ENCODE measurements around the gene CAPZA3.
"Not testable (repeated sequence)": the region's sequence is repeated elsewhere in the genome, so short reads cannot be mapped to it uniquely, and the experiment has no call there.

The CAPZA3 gene

GRCh38 chr12:18753481-18754123, 15.7 kb downstream of the CAPZA3 start:
- no peak for DNase-seq (ENCODE audit: low spot score)

- DNase-seq (ENCODE audit: low spot score) = no peak
These were observed 16.3 kb downstream of the CAPZA3 start for GRCh38 chr12:18754124-18754707.

GRCh38 chr12:18755341-18755740, 17.4 kb downstream of the CAPZA3 start:
- DNase-seq (ENCODE audit: low spot score) = no peak

GRCh38 chr12:18766479-18766878, 28.6 kb downstream of the CAPZA3 start:
- DNase-seq (ENCODE audit: low spot score) = not testable (repeated sequence)

- no peak for DNase-seq (ENCODE audit: low spot score)
These were observed 44.9 kb downstream of the CAPZA3 start for GRCh38 chr12:18782827-18783226.

GRCh38 chr12:18785465-18785864, 47.5 kb downstream of the CAPZA3 start:
- not testable (repeated sequence) for DNase-seq (ENCODE audit: low spot score)
